NCI-H748 (cell line): Measurements from ENCODE around the gene CACFD1.

Experiments
- DNase-seq: peaks from one replicate; lab custom pipeline; 2025; ENCODE audit not compliant: unreplicated experiment; lab: John Stamatoyannopoulos, UW

CACFD1 gene

GRCh38 chr9:133478851-133479711 is 19.3 kb downstream of the CACFD1 start, which contains the start of gene SLC2A6:
Gene SLC2A6, minus strand, starts transcription at chr9:133479099. Its CDS starts 40 bp downstream, at chr9:133479059.
- peak; percentile 93 for DNase-seq

- no peak for DNase-seq
Observed at GRCh38 chr9:133483611-133484010, 23.8 kb downstream of the CACFD1 start.

- DNase-seq: no peak
Observed at GRCh38 chr9:133484671-133485437, 25.1 kb downstream of the CACFD1 start.

- DNase-seq: no peak
Observed at GRCh38 chr9:133485531-133486260, 25.9 kb downstream of the CACFD1 start.

- no peak for DNase-seq
Observed at GRCh38 chr9:133487331-133487725, 27.6 kb downstream of the CACFD1 start.

GRCh38 chr9:133488686-133489252 is 29.0 kb downstream of the CACFD1 start:
- no peak for DNase-seq

- no peak for DNase-seq
Observed at GRCh38 chr9:133489253-133490190, 29.7 kb downstream of the CACFD1 start.

- no peak for DNase-seq
Observed at GRCh38 chr9:133490201-133490681, 30.5 kb downstream of the CACFD1 start.

GRCh38 chr9:133490865-133491655 is 31.3 kb downstream of the CACFD1 start:
- DNase-seq: no peak

- DNase-seq: no peak
Observed at GRCh38 chr9:133491656-133491925, 31.8 kb downstream of the CACFD1 start.

- DNase-seq: no peak
Observed at GRCh38 chr9:133492061-133493021, 32.6 kb downstream of the CACFD1 start.

- DNase-seq: no peak
Observed at GRCh38 chr9:133493428-133493827, 33.6 kb downstream of the CACFD1 start.

GRCh38 chr9:133493845-133494540 is 34.2 kb downstream of the CACFD1 start:
- peak; percentile 18 for DNase-seq

GRCh38 chr9:133494636-133495326 is 35.0 kb downstream of the CACFD1 start:
- DNase-seq: no peak

GRCh38 chr9:133495327-133496293 is 35.8 kb downstream of the CACFD1 start:
- no peak for DNase-seq
